GM23338 (cell line): ENCODE measurements around the gene SMYD5. TPM values are rescaled to one million over a fixed set of nuclear protein-coding genes. Genes with fewer than 3 reads are reported as not detected.

ENCODE experiments used
- CTCF ChIP-seq, 2 experiments: fragments of 200-600 bp in 1 of 2; sonication (generic) in 1 of 2; conservative IDR thresholded peaks; 2 replicates each; pipeline versions ENCODE4 v1.5.1 to v1.6.1; 2016 to 2017; ENCODE audit warnings: antibody characterized with exemption in 2 of 2, low read depth in 2 of 2, mild to moderate bottlenecking in 2 of 2, moderate library complexity in 1 of 2
- EZH2 ChIP-seq: fragments of 200-600 bp; sonication (generic); IDR thresholded peaks from one replicate; pipeline ENCODE4 v1.8.0; 2017; ENCODE audit warnings: antibody characterized with exemption, mild to moderate bottlenecking, low read depth; ENCODE audit not compliant: unreplicated experiment
- EZH2phosphoT487 ChIP-seq: fragments of 200-600 bp; sonication (generic); IDR thresholded peaks from one replicate; pipeline ENCODE4 v1.8.1; 2018; ENCODE audit warnings: antibody characterized with exemption; ENCODE audit not compliant: unreplicated experiment
- JUNB ChIP-seq: IDR thresholded peaks from one replicate; pipeline ENCODE4 v1.6.1; 2016; ENCODE audit warnings: antibody characterized with exemption; ENCODE audit not compliant: unreplicated experiment
- POLR2AphosphoS5 ChIP-seq: IDR thresholded peaks from 2 replicates; pipeline ENCODE4 v1.6.1; 2016; ENCODE audit warnings: antibody characterized with exemption, low read depth
- ZNF462 ChIP-seq: fragments of 250-450 bp; sonication (Bioruptor Pico); IDR thresholded peaks from 2 replicates; pipeline ENCODE4 v1.5.0; 2020; ENCODE audit warnings: mild to moderate bottlenecking, moderate library complexity
- polyA plus RNA-seq: library from polyadenylated mRNA; unstranded; fragments of >200 nt; fragmentation: Nextera tagmentation; extraction: Ambion mirVana; gene quantifications from 2 replicates; pipeline ENCODE4 v1.2.1, GENCODE V29; 2016
- total RNA-seq: library from RNA; depleted of rRNA; stranded (reverse); fragments of >200 nt; shearing (Covaris generic); gene quantifications from 2 replicates; pipeline ENCODE4 v1.2.3, GENCODE V29; 2014

SMYD5 gene
- total and polyA plus RNA-seq, 2 experiments from 2014 or later = 20.5 to 45.8 TPM

GRCh38 chr2:73254343-73255006 lies 40.4 kb downstream of the SMYD5 start (continued):
- TF ChIP-seq ZNF462 (no peak), EZH2 (no peak), CTCF (conservative IDR thresholded peaks at IDR 0.05; ENCODE audit: low read depth in 2 of 2) (no peak), POLR2AphosphoS5 (no peak), JUNB (no peak), EZH2phosphoT487 (no peak)
